GM23248 (cell line): ENCODE results near the gene TSPEAR. TPM values are rescaled to one million over a fixed set of nuclear protein-coding genes. Genes with fewer than 3 reads are reported as not detected.

Source experiments
- DNase-seq: peaks from one replicate; pipeline ENCODE4 v3.0.0-alpha.2; 2015
- H2AFZ ChIP-seq: fragments of 200-600 bp; sonication (generic); 2 replicates; pipeline ENCODE4 v1.6.1; 2016; ENCODE audit warnings: antibody characterized with exemption
- H3F3A ChIP-seq: fragments of 200-600 bp; sonication (generic); 2 replicates; pipeline ENCODE4 v1.6.1; 2016; ENCODE audit warnings: mild to moderate bottlenecking, antibody characterized with exemption, mixed run types; ENCODE audit not compliant: insufficient read depth
- H3K27ac ChIP-seq: fragments of 200-600 bp; sonication (generic); 2 replicates; pipeline ENCODE4 v1.5.1; 2016; ENCODE audit warnings: mild to moderate bottlenecking
- H3K27me3 ChIP-seq: fragments of 200-600 bp; sonication (generic); replicated peaks from 2 replicates; pipeline ENCODE4 v1.6.1; 2016; ENCODE audit warnings: mild to moderate bottlenecking; ENCODE audit not compliant: insufficient read depth
- H3K36me3 ChIP-seq: fragments of 200-600 bp; sonication (generic); 2 replicates; pipeline ENCODE4 v1.6.1; 2016; ENCODE audit warnings: low read depth, mild to moderate bottlenecking
- H3K4me1 ChIP-seq: fragments of 200-600 bp; sonication (generic); 2 replicates; pipeline ENCODE4 v1.6.1; 2016; ENCODE audit warnings: mild to moderate bottlenecking; ENCODE audit not compliant: insufficient read depth
- H3K4me2 ChIP-seq: fragments of 200-600 bp; sonication (generic); one replicate; pipeline ENCODE4 v1.6.1; 2016; ENCODE audit warnings: mild to moderate bottlenecking; ENCODE audit not compliant: unreplicated experiment
- H3K4me3 ChIP-seq: fragments of 200-600 bp; sonication (generic); 2 replicates; pipeline ENCODE4 v1.5.1; 2016; ENCODE audit warnings: mild to moderate bottlenecking
- H3K79me2 ChIP-seq: fragments of 200-600 bp; sonication (generic); 2 replicates; pipeline ENCODE4 v1.6.1; 2016; ENCODE audit warnings: mild to moderate bottlenecking; ENCODE audit not compliant: insufficient read depth
- H3K9ac ChIP-seq: fragments of 200-600 bp; sonication (generic); 2 replicates; pipeline ENCODE4 v1.6.1; 2016; ENCODE audit warnings: mild to moderate bottlenecking
- H3K9me2 ChIP-seq: fragments of 200-600 bp; sonication (generic); 2 replicates; pipeline ENCODE4 v1.6.1; 2016; ENCODE audit warnings: mixed run types, mild to moderate bottlenecking, moderate library complexity; ENCODE audit not compliant: insufficient read depth
- H3K9me3 ChIP-seq: fragments of 200-600 bp; sonication (generic); one replicate; pipeline ENCODE4 v1.6.1; 2017; ENCODE audit warnings: low read depth
- H4K20me1 ChIP-seq: fragments of 200-600 bp; sonication (generic); 2 replicates; pipeline ENCODE4 v1.6.0; 2016; ENCODE audit not compliant: insufficient read depth
- EZH2 ChIP-seq: fragments of 200-600 bp; sonication (generic); IDR thresholded peaks from 2 replicates; pipeline ENCODE4 v1.6.1; 2018; ENCODE audit warnings: antibody characterized with exemption, mild to moderate bottlenecking; ENCODE audit not compliant: insufficient read depth, poor library complexity, severe bottlenecking
- EZH2phosphoT487 ChIP-seq: fragments of 200-600 bp; sonication (generic); IDR thresholded peaks from 2 replicates; pipeline ENCODE4 v1.6.1; 2018; ENCODE audit warnings: antibody characterized with exemption, moderate library complexity, mild to moderate bottlenecking, low read depth; ENCODE audit not compliant: insufficient read depth
- WGBS, 2 experiments: methylation state at CpG; one replicate each; pipeline ENCODE4 v1.1.6; 2015 to 2017; ENCODE audit warnings: low lambda C conversion rate in 2 of 2, low coverage in 1 of 2; ENCODE audit errors: missing lambda C conversion rate in 2 of 2; 5-methylcytosine and 5-hydroxymethylcytosine counted together
- in situ Hi-C: fragments of 300-500 bp; cut with MboI; formaldehyde crosslinking; loops from 2 replicates; pipeline ENCODE4 v1.15.0; 2020
- polyA plus RNA-seq: library from polyadenylated mRNA; unstranded; fragments of >200 nt; fragmentation: Nextera tagmentation; extraction: Ambion mirVana; gene quantifications from 2 replicates; pipeline ENCODE4 v1.2.1, GENCODE V29; 2016
- total RNA-seq: library from RNA; depleted of rRNA; stranded (reverse); fragments of >200 nt; shearing (Covaris generic); gene quantifications from 2 replicates; pipeline ENCODE4 v1.2.3, GENCODE V29; 2014

The TSPEAR gene
- total and polyA plus RNA-seq, 2 experiments from 2014 or later = not detected

DNA sequence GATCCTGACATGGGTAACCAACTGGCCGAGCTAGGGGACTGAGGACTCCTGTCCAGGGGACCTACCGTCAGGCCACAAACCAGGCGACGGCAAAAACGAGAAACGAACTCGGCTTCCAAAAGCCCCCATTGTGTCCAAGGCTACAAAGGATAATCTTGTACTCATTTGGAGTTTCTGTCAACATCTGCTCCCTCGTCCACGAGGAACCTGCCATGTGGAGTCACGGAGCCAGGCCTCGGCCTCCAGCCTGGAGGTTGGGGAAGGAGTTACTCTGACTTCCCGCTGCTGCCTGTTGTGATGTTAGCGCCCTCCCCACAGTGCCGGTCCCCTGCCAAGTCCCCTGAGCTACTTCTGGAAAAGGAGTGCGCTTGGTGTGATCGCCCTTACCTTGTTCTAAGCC, 178.7 kb downstream of the TSPEAR start:
- WGBS, 2 experiments = 71 to 75% methylated on average over 16 of the region's 16 CpGs
- in situ Hi-C loops = no loop called here
- Histone ChIP-seq H3K27me3 (no peaks in the 10 kb centered on the region), H2AFZ (no peak overlapping the region), H3K36me3 (no peaks in the 10 kb centered on the region), H3K27ac (no peak overlapping the region), H3K9ac (no peak overlapping the region), H3K9me2 (no peaks in the 10 kb centered on the region), H4K20me1 (no peaks in the 10 kb centered on the region), H3K9me3 (no peaks in the 10 kb centered on the region), H3K4me1 (no peaks in the 10 kb centered on the region), H3F3A (no peaks in the 10 kb centered on the region), H3K4me2 (no peak overlapping the region), H3K79me2 (no peaks in the 10 kb centered on the region), H3K4me3 (no peak overlapping the region)
- TF ChIP-seq EZH2 (no peak), EZH2phosphoT487 (no peak)
- no peak for DNase-seq

DNA sequence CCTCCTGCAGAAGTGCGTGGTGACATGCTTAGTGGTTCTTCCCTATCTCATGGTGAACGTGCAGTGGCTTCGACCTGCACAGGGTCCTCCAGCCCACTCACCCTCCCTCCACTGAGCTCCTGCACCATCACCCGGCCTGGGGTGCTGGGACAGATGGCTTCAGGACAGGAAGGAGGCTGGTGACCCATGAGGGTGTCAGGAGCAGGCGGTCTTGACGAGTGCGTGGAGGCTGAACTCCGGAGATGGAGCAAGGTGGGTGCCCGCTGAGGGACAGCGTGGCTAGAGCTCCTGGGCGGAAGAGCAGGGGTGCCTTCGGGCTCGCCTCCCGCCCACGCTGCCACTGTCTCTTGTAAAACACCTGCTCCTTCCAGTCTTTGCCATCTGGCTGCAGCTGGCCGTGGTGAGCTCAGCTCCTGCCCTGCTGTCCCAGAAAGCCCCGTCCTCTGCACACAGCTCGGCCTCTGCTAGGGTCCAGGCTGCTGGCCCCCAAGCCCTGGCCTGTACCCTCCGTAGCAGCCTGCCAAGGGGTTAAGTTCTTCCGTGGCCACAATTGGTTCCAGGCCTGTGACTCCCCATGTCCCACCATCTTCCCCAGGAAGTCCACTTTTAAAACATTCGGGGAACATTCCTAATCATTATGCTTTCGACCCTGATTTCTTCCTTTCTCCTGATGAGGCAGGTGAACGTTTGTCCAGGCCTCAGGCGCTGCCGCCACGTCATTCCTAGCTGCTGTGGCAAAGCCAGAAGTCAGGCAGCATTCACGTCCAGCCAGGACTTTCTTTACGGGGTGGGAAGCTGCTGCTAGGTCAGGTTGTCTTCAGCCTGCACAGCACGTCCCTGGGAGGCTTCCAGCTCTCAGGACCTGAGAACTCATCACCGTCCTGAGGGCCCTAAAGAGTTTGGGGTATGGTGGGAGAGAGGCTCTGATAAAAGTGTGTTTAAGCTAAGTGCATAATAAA, 179.5 kb downstream of the TSPEAR start:
- Histone ChIP-seq H3K4me3 (no peak overlapping the region), H3K9me2 (no peaks in the 10 kb centered on the region), H3F3A (no peaks in the 10 kb centered on the region), H3K79me2 (no peaks in the 10 kb centered on the region), H3K36me3 (no peaks in the 10 kb centered on the region), H3K4me1 (no peaks in the 10 kb centered on the region), H3K4me2 (no peak overlapping the region), H3K27me3 (no peaks in the 10 kb centered on the region), H3K9me3 (no peaks in the 10 kb centered on the region), H3K9ac (no peak overlapping the region), H3K27ac (no peak overlapping the region), H2AFZ (no peak overlapping the region), H4K20me1 (no peaks in the 10 kb centered on the region)
- TF ChIP-seq EZH2 (no peak), EZH2phosphoT487 (no peak)
- in situ Hi-C loops = no loop called here
- no peak for DNase-seq
- WGBS, 2 experiments = 45 to 46% methylated on average over 30 of the region's 30 CpGs

- H3K79me2 ChIP-seq = no peaks in the 10 kb centered on the region
- in situ Hi-C loops = no loop called here
- no peak for DNase-seq
- H3F3A ChIP-seq = no peaks in the 10 kb centered on the region
- no peaks in the 10 kb centered on the region for H3K4me1 ChIP-seq
- no peaks in the 10 kb centered on the region for H3K27me3 ChIP-seq
- TF ChIP-seq EZH2phosphoT487 (no peak), EZH2 (no peak)
- no peak overlapping the region for H3K4me2 ChIP-seq
- H4K20me1 ChIP-seq = no peaks in the 10 kb centered on the region
- H3K9me3 ChIP-seq = no peaks in the 10 kb centered on the region
- H3K9ac ChIP-seq = no peak overlapping the region
- no peaks in the 10 kb centered on the region for H3K9me2 ChIP-seq
- H3K4me3 ChIP-seq = no peak overlapping the region
- no peak overlapping the region for H3K27ac ChIP-seq
- H2AFZ ChIP-seq = no peak overlapping the region
- WGBS, 2 experiments = 55 to 56% methylated on average over 23 of the region's 23 CpGs
- H3K36me3 ChIP-seq = no peaks in the 10 kb centered on the region
These were observed 180.3 kb downstream of the TSPEAR start for GRCh38 chr21:44530903-44531605.

DNA sequence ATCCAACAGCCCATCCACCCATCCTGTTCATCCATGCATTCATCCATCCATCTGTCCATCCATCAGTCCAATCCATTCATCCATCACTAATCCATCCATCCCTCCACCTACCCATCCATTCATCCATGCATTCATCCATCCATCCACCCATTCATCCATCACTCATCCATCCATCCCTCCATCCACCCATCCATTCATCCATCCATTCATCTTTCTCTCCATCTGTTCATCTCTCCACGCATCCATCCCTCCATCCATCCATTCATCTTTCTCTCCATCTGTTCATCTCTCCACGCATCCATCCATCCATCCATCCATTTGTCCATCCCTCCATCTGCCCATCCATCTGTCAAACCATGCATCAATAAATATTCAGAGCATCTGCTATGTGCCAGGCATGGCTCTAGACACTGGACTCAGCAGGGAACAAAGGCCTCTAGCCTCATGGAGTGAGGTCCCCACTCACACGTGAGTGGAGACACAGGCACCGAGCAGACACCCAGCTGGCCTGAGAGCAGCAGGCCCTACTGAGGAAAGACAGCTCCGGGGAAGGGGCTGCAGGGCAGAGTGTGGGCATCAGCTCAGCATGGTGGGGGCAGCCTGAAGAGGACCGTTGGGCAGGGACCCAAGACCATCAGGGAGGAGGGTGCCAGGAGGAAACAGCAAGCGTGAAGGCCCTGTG, 181.0 kb downstream of the TSPEAR start:
- no peak overlapping the region for H3K27ac ChIP-seq
- DNase-seq = no peak
- no peaks in the 10 kb centered on the region for H3F3A ChIP-seq
- TF ChIP-seq EZH2 = no peak
- TF ChIP-seq EZH2phosphoT487 = no peak
- no peaks in the 10 kb centered on the region for H3K4me1 ChIP-seq
- H3K36me3 ChIP-seq = no peaks in the 10 kb centered on the region
- H3K9me3 ChIP-seq = no peaks in the 10 kb centered on the region
- H3K4me3 ChIP-seq = no peak overlapping the region
- in situ Hi-C loops = no loop called here
- no peaks in the 10 kb centered on the region for H3K27me3 ChIP-seq
- H3K9ac ChIP-seq = no peak overlapping the region
- no peaks in the 10 kb centered on the region for H3K79me2 ChIP-seq
- no peak overlapping the region for H3K4me2 ChIP-seq
- WGBS, 2 experiments = 36 to 40% methylated on average over 7 of the region's 7 CpGs
- no peaks in the 10 kb centered on the region for H4K20me1 ChIP-seq
- H3K9me2 ChIP-seq = no peaks in the 10 kb centered on the region
- H2AFZ ChIP-seq = no peak overlapping the region
